H9 (cell line): ENCODE data around the gene DELE1. TPM values are rescaled to one million over a fixed set of nuclear protein-coding genes. Genes with fewer than 3 reads are reported as not detected.

Source experiments
- DNase-seq: peaks from one replicate; pipeline ENCODE4 v3.0.0-alpha.2; 2017
- H2AFZ ChIP-seq: one replicate; pipeline ENCODE4 v1.6.1; 2013; ENCODE audit warnings: mild to moderate bottlenecking, low read length, control low read depth, moderate library complexity
- H2AK5ac ChIP-seq: 2 replicates; pipeline ENCODE4 v1.6.1; 2013; ENCODE audit warnings: low read length, control low read depth, mixed read lengths; ENCODE audit not compliant: insufficient read length
- H2BK120ac ChIP-seq: one replicate; pipeline ENCODE4 v1.6.1; 2013; ENCODE audit warnings: low read depth, mild to moderate bottlenecking, low read length, control low read depth, inconsistent platforms; ENCODE audit not compliant: poor library complexity, severe bottlenecking
- H2BK12ac ChIP-seq: 2 replicates; pipeline ENCODE4 v1.6.1; 2013; ENCODE audit warnings: low read length, control low read depth, mixed read lengths, low read depth; ENCODE audit not compliant: insufficient read length
- H2BK15ac ChIP-seq: 2 replicates; pipeline ENCODE4 v1.6.1; 2013; ENCODE audit warnings: low read depth, low read length, control low read depth
- H2BK20ac ChIP-seq: one replicate; pipeline ENCODE4 v1.6.1; 2013; ENCODE audit warnings: low read depth, mild to moderate bottlenecking, low read length, control low read depth, inconsistent platforms; ENCODE audit not compliant: poor library complexity, severe bottlenecking
- H2BK5ac ChIP-seq: 2 replicates; pipeline ENCODE4 v1.6.1; 2013; ENCODE audit warnings: low read length, control low read depth, mixed read lengths; ENCODE audit not compliant: insufficient read length
- H3K14ac ChIP-seq: 2 replicates; pipeline ENCODE4 v1.6.1; 2013; ENCODE audit warnings: low read length, control low read depth; ENCODE audit not compliant: insufficient read depth
- H3K18ac ChIP-seq: 2 replicates; pipeline ENCODE4 v1.6.1; 2013; ENCODE audit warnings: low read depth, mild to moderate bottlenecking, mixed read lengths, low read length, control low read depth; ENCODE audit not compliant: insufficient read length
- H3K23ac ChIP-seq: 2 replicates; pipeline ENCODE4 v1.6.1; 2013; ENCODE audit warnings: low read length, control low read depth, mixed read lengths, low read depth; ENCODE audit not compliant: insufficient read length
- H3K23me2 ChIP-seq: 2 replicates; pipeline ENCODE4 v1.6.1; 2013; ENCODE audit warnings: low read depth, mild to moderate bottlenecking, mixed read lengths, low read length, control low read depth; ENCODE audit not compliant: insufficient read length, poor library complexity, severe bottlenecking
- H3K27ac ChIP-seq: 2 replicates; pipeline ENCODE4 v1.5.1; 2013; ENCODE audit warnings: low read length, control low read depth, mixed read lengths, low read depth; ENCODE audit not compliant: insufficient read length
- H3K27me3 ChIP-seq: 2 replicates; pipeline ENCODE4 v1.6.1; 2013; ENCODE audit warnings: low read length, control low read depth, inconsistent platforms; ENCODE audit not compliant: insufficient read depth
- H3K4ac ChIP-seq: 2 replicates; pipeline ENCODE4 v1.6.1; 2013; ENCODE audit warnings: low read depth, mild to moderate bottlenecking, control low read depth, inconsistent platforms, low read length, moderate library complexity
- H3K4me1 ChIP-seq: 2 replicates; pipeline ENCODE4 v1.6.1; 2013; ENCODE audit warnings: low read length, control low read depth, inconsistent platforms; ENCODE audit not compliant: insufficient read depth
- H3K4me2 ChIP-seq: 2 replicates; pipeline ENCODE4 v1.6.1; 2013; ENCODE audit warnings: low read length, control low read depth, mixed read lengths; ENCODE audit not compliant: insufficient read length, insufficient read depth
- H3K56ac ChIP-seq: 2 replicates; pipeline ENCODE4 v1.6.1; 2013; ENCODE audit warnings: low read depth, mild to moderate bottlenecking, mixed read lengths, low read length, control low read depth; ENCODE audit not compliant: insufficient read length
- H3K79me1 ChIP-seq: 2 replicates; pipeline ENCODE4 v1.6.1; 2013; ENCODE audit warnings: low read depth, mild to moderate bottlenecking, moderate library complexity, low read length, control low read depth, inconsistent platforms; ENCODE audit not compliant: insufficient read depth, poor library complexity, severe bottlenecking
- H3K79me2 ChIP-seq: 2 replicates; pipeline ENCODE4 v1.6.1; 2013; ENCODE audit warnings: low read length, control low read depth, inconsistent platforms; ENCODE audit not compliant: insufficient read depth
- H3K9ac ChIP-seq: 2 replicates; pipeline ENCODE4 v1.6.1; 2013; ENCODE audit warnings: low read length, control low read depth, mixed read lengths; ENCODE audit not compliant: insufficient read length; ENCODE audit errors: extremely low read depth
- H3K9me3 ChIP-seq: one replicate; pipeline ENCODE4 v1.6.1; 2013; ENCODE audit warnings: low read depth, low read length, inconsistent platforms; ENCODE audit not compliant: control insufficient read depth
- H3T11ph ChIP-seq: one replicate; pipeline ENCODE4 v1.6.1; 2013; ENCODE audit warnings: mild to moderate bottlenecking, low read length, control low read depth, inconsistent platforms
- H4K20me1 ChIP-seq: one replicate; pipeline ENCODE4 v1.6.1; 2013; ENCODE audit not compliant: control insufficient read depth, insufficient read length, insufficient read depth
- H4K5ac ChIP-seq: 2 replicates; pipeline ENCODE4 v1.6.1; 2013; ENCODE audit warnings: low read depth, mild to moderate bottlenecking, mixed read lengths, low read length, control low read depth; ENCODE audit not compliant: insufficient read length
- H4K8ac ChIP-seq: replicated peaks from 2 replicates; pipeline ENCODE4 v1.6.1; 2013; ENCODE audit warnings: low read length, control low read depth, mixed read lengths, low read depth; ENCODE audit not compliant: insufficient read length
- H4K91ac ChIP-seq: 2 replicates; pipeline ENCODE4 v1.6.1; 2013; ENCODE audit warnings: low read depth, mild to moderate bottlenecking, moderate library complexity, mixed read lengths, low read length, control low read depth; ENCODE audit not compliant: insufficient read length
- H3K27ac Mint-ChIP-seq, 3 experiments: 2 replicates in 2 of 3; 3 replicates in 1 of 3; pipeline ENCODE4 v1.8.0; 2020 to 2021; ENCODE audit warnings: mixed read lengths in 3 of 3, mild to moderate bottlenecking in 1 of 3, moderate library complexity in 1 of 3
- H3K27me3 Mint-ChIP-seq: 2 replicates; pipeline ENCODE4 v1.8.0; 2021; ENCODE audit warnings: low read depth, mild to moderate bottlenecking, moderate library complexity, mixed read lengths
- H3K36me3 Mint-ChIP-seq, 3 experiments: 2 replicates in 2 of 3; 3 replicates in 1 of 3; pipeline ENCODE4 v1.8.0; 2020 to 2021; ENCODE audit warnings: low read depth in 3 of 3, mixed read lengths in 3 of 3; ENCODE audit not compliant: insufficient read depth in 1 of 3
- H3K4me1 Mint-ChIP-seq, 2 experiments: 2 replicates each; pipeline ENCODE4 v1.8.0; 2020; ENCODE audit warnings: mixed read lengths in 2 of 2
- H3K4me3 Mint-ChIP-seq, 2 experiments: 2 replicates in 1 of 2; 3 replicates in 1 of 2; pipeline ENCODE4 v1.8.0; 2020 to 2021; ENCODE audit warnings: mild to moderate bottlenecking in 2 of 2, mixed read lengths in 2 of 2, moderate library complexity in 1 of 2
- H3K9me3 Mint-ChIP-seq, 2 experiments: 2 replicates in 1 of 2; 3 replicates in 1 of 2; pipeline ENCODE4 v1.8.0; 2020; ENCODE audit warnings: mild to moderate bottlenecking in 2 of 2, mixed read lengths in 2 of 2, moderate library complexity in 1 of 2
- CTCF ChIP-seq: fragments of 200-600 bp; sonication (generic); conservative IDR thresholded peaks from 3 replicates; pipeline ENCODE4 v1.8.0; 2021; ENCODE audit warnings: antibody characterized with exemption, mild to moderate bottlenecking
- WGBS: extraction: QIAGEN DNeasy Blood & Tissue Kit; methylation state at CpG from one replicate; pipeline ENCODE4 v1.1.7; 2013; ENCODE audit warnings: missing lambda C conversion rate, low lambda C conversion rate, mixed read lengths; ENCODE audit not compliant: insufficient read length; ENCODE audit errors: extremely low coverage; 5-methylcytosine and 5-hydroxymethylcytosine counted together
- total RNA-seq: library from RNA; stranded (reverse); gene quantifications from 2 replicates; pipeline ENCODE4 v1.2.1, GENCODE V29; 2021

The DELE1 gene
- total RNA-seq, 1 experiment from 2014 or later, result 75.3 TPM

- Histone ChIP-seq H2BK5ac (no peak overlapping the region), H3K4me1 (peaks cover 2% of the 10 kb centered on the region; the same call in 1 of the 2 replicates), H2AFZ (no peak overlapping the region), H3T11ph (no peak overlapping the region), H2BK12ac (no peak overlapping the region), H2AK5ac (no peak overlapping the region), H3K27ac (no peak overlapping the region), H3K18ac (no peak overlapping the region), H3K14ac (no peak overlapping the region), H3K23me2 (peaks cover 4% of the 10 kb centered on the region), H3K79me1 (no peaks in the 10 kb centered on the region), H3K4ac (no peak overlapping the region), H2BK15ac (no peak overlapping the region), H4K8ac (no peak overlapping the region), H4K5ac (no peak overlapping the region), H3K27me3 (no peaks in the 10 kb centered on the region), H3K23ac (no peak overlapping the region), H3K4me2 (no peak overlapping the region), H3K79me2 (no peaks in the 10 kb centered on the region), H3K9ac (no peak overlapping the region), H4K20me1 (no peaks in the 10 kb centered on the region), H4K91ac (no peak overlapping the region), H3K9me3 (no peaks in the 10 kb centered on the region), H3K56ac (no peak overlapping the region), H2BK20ac (no peak overlapping the region), H2BK120ac (no peak overlapping the region)
- no peak overlapping the region for H3K27ac Mint-ChIP-seq
- peaks cover 18 to 19% of the 10 kb centered on the region in 2 experiments for H3K4me1 Mint-ChIP-seq
- H3K4me3 Mint-ChIP-seq, result no peak overlapping the region
- no peak for TF ChIP-seq CTCF
- no peaks in the 10 kb centered on the region for H3K27me3 Mint-ChIP-seq
- no peak for DNase-seq
- peaks cover 0 to 2% (median 0%) of the 10 kb centered on the region in 3 experiments; a peak in 1 of 7 replicates for H3K36me3 Mint-ChIP-seq
- H3K9me3 Mint-ChIP-seq, result no peaks in the 10 kb centered on the region
- WGBS, result no CpG with 5 or more reads among the region's 2 CpGs
Measured at GRCh38 chr5:141966963-141967333, 43.3 kb downstream of the DELE1 start.
